Suprapubic skin (tissue), 4 donors: ENCODE results near the gene DRAM1.

Experiments used
- EP300 ChIP-seq: sonication (generic); formaldehyde crosslinking; IDR thresholded peaks from one replicate; pipeline ENCODE4 v1.6.1; 2017; ENCODE audit warnings: antibody characterized with exemption
- POLR2A ChIP-seq, 2 donors: fragments of 450-650 bp; IDR thresholded peaks; one replicate each; pipeline ENCODE4 v1.6.1; 2017; ENCODE audit warnings: antibody characterized with exemption in 2 of 2, mild to moderate bottlenecking in 2 of 2, moderate library complexity in 2 of 2
- POLR2AphosphoS5 ChIP-seq, 3 donors: sonication (generic); formaldehyde crosslinking; IDR thresholded peaks; one replicate each; pipeline ENCODE4 v1.6.1; 2017; ENCODE audit warnings: antibody characterized with exemption in 3 of 3
- TF ChIP-seq, protein P1 (sequence below), 2 donors: fragments of 200-600 bp in 1 of 2; fragments of 450-650 bp in 1 of 2; sonication (generic) in 1 of 2; IDR thresholded peaks; one replicate each; pipeline ENCODE4 v1.5.1; 2016 to 2019; ENCODE audit warnings: antibody characterized with exemption in 2 of 2, mild to moderate bottlenecking in 1 of 2, moderate library complexity in 1 of 2

DNA sequence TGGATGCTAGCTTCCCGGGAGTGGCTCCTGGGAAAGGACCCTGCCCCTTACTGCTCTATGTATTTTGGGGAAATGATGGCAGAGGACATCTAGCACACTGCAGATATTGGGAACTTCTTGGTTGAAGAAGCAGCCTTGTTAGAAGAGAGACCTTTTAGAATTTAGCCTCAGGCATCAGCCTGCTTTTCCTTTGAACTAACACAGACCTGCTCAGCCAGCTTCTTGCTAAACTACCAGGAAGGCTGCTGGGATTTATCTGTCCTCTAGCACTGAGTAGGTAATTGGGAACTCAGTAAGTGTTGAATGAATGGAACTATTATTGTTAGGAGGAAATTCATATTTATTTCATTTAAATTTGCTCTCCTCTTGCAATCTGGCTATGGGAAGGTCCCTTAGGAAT, 77.3 kb downstream of the DRAM1 start:
- TF ChIP-seq, protein P1, sequence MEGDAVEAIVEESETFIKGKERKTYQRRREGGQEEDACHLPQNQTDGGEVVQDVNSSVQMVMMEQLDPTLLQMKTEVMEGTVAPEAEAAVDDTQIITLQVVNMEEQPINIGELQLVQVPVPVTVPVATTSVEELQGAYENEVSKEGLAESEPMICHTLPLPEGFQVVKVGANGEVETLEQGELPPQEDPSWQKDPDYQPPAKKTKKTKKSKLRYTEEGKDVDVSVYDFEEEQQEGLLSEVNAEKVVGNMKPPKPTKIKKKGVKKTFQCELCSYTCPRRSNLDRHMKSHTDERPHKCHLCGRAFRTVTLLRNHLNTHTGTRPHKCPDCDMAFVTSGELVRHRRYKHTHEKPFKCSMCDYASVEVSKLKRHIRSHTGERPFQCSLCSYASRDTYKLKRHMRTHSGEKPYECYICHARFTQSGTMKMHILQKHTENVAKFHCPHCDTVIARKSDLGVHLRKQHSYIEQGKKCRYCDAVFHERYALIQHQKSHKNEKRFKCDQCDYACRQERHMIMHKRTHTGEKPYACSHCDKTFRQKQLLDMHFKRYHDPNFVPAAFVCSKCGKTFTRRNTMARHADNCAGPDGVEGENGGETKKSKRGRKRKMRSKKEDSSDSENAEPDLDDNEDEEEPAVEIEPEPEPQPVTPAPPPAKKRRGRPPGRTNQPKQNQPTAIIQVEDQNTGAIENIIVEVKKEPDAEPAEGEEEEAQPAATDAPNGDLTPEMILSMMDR (IDR thresholded peaks at IDR 0.05), result no peak
- no peak for TF ChIP-seq POLR2A (IDR thresholded peaks at IDR 0.05)
- no peak for TF ChIP-seq POLR2AphosphoS5 (IDR thresholded peaks at IDR 0.05)
- TF ChIP-seq EP300, result no peak
